ENCODE data around the gene OR1I1.

Gene OR1I1

DNA sequence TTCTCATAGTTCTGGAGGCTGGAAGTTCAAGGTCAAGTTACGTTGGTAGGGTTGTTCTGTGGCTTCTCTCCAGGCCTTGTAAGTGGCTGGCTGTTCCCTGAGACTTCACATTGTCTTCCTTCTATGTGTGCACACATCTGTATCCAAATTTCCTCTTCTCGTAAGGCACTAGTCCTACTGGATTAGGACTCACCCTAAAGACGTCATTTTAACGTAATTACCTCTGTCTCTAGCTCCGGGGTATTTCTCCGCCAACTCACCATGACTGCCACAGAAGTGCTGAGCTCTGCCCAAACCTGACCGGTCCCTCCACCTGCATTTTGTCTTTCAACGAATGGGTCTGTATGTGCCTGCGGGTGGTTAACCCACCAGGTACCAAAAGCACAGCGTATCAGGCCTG lies 16.4 kb downstream of the OR1I1 start:
- no peak for DNase-seq (ENCODE audit: low read depth)

GRCh38 chr19:15099017-15099582 lies 17.1 kb downstream of the OR1I1 start:
- no peak for DNase-seq (ENCODE audit: low read depth)

GRCh38 chr19:15101479-15102082 lies 19.6 kb downstream of the OR1I1 start:
- DNase-seq (ENCODE audit: low read depth), result no peak

DNA sequence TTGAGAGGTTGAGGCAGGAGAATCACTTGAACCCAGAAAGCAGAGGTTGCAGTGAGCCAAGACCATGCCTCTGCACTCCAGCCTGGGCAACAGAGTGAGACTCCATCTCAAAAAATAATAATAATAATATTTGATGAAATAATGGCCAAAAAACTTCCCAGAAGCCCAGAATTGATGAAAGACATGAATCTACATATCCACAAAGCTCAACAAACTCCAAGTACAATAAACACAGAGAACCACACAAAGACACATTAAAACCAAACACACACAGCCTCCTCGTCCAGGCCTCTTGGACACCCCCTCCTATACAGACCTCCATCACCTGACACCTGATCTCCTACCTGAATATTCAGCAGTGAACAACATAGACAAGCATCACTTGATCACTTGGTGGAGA lies 22.0 kb downstream of the OR1I1 start:
- no peak for DNase-seq (ENCODE audit: low read depth)

DNA sequence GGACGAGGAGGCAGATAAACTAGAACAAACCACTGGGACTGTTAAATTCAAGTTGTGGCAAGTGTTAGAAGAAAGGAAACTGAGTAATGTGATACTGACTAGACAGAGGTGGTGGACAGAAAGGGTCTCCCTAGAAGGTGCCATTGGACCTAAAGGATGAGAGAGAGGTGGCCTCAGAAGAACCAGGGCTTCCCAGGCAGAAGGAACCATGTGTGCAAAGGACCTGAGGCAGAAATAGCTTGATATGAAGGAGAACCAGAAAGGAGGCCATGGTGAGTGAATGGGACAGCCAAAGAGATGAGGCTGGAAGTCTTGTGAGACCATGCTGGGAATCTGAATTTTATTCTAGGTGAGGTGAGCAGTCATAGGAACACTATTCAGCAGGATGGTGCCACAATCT lies 22.4 kb downstream of the OR1I1 start:
- no peak for DNase-seq (ENCODE audit: low read depth)

- DNase-seq (ENCODE audit: low read depth), result no peak
Observed at GRCh38 chr19:15105044-15105443, 23.0 kb downstream of the OR1I1 start.

- no peak for DNase-seq (ENCODE audit: low read depth)
Observed at GRCh38 chr19:15107061-15108010, 25.3 kb downstream of the OR1I1 start, which contains the start of gene SYDE1. TSS of gene SYDE1 (plus strand) at chr19:15107401. CDS start at chr19:15107434, 33 bp downstream.

- no peak for DNase-seq (ENCODE audit: low read depth)
Observed at GRCh38 chr19:15108145-15108844, 26.3 kb downstream of the OR1I1 start.

DNA sequence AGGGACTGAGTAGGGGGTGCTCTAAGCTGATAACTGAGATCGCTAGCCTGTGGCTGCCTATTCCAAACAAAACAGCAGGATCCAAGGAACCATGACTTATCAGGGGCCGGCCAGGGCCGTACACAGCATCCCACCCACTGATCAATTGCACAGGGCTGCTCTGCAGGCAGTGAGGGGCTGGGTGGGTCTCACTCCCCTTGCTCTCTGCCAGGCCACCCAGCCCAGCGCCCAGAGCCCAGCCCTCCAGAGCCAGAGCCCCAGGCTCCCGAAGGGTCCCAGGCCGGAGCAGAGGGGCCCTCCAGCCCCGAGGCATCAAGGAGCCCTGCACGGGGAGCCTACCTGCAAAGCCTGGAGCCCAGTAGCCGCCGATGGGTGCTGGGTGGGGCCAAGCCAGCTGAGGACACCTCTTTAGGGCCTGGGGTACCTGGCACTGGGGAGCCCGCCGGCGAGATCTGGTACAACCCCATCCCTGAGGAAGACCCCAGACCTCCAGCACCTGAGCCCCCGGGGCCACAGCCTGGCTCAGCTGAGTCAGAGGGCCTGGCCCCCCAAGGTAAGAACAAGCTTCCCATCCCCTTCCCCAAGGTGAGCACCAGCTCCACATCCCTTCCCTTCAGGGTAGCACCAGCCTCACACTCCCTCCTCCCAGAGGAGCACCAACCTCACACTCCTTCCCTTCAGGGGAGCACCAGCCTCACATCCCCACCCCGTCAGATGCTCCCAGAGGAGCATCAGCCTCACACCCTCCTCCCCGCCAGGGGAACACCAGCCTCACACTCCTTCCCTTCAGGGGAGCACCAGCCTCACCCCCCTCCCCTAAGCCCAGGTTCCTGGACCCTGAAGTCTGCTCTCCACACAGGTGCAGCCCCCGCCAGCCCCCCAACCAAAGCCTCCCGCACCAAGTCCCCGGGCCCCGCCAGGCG lies 27.1 kb downstream of the OR1I1 start:
- DNase-seq (ENCODE audit: low read depth), result no peak

DNA sequence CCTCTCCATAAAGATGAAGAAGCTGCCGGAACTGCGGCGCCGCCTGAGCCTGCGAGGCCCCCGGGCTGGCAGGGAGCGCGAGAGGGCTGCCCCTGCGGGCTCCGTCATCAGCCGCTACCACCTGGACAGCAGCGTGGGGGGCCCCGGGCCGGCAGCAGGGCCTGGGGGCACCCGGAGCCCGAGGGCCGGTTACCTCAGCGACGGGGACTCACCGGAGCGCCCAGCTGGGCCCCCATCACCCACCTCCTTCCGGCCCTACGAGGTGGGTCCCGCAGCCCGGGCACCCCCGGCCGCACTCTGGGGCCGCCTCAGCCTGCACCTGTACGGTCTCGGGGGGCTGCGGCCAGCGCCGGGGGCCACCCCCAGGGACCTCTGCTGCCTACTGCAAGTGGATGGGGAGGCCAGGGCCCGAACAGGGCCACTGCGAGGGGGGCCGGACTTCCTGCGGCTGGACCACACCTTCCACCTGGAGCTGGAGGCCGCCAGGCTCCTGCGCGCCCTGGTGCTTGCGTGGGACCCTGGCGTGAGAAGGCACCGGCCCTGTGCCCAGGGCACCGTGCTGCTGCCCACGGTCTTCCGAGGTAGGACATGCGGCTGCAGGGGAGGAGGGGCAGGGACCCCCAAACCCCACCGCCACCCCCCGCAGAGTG lies 27.9 kb downstream of the OR1I1 start:
- DNase-seq (ENCODE audit: low read depth), result no peak

DNA sequence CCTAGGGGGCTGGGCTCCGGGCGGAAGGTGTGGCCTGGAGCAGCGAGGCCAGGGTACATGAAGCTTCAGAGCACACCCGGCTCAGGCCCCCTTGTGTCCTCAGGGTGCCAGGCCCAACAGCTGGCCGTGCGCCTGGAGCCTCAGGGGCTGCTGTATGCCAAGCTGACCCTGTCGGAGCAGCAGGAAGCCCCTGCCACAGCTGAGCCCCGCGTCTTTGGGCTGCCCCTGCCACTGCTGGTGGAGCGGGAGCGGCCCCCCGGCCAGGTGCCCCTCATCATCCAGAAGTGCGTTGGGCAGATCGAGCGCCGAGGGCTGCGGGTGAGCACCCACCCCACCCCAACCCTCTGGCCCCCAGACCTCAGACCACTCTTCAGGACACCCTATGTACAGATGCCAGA lies 28.4 kb downstream of the OR1I1 start:
- no peak for DNase-seq (ENCODE audit: low read depth)

- no peak for DNase-seq (ENCODE audit: low read depth)
Observed at GRCh38 chr19:15111758-15112157, 29.7 kb downstream of the OR1I1 start.

DNA sequence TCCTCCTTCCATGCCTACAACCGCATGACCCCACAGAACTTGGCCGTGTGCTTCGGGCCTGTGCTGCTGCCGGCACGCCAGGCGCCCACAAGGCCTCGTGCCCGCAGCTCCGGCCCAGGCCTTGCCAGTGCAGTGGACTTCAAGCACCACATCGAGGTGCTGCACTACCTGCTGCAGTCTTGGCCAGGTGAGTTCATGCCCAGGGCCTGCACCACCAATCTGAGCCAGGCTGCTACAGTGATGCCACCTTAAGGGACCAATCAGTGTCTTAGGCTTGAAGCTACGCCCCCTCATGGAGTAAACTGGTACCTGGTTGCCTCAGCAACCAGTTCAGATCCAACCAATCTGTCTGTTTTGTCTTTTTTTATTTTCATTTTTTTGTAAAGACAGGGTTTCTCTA lies 30.4 kb downstream of the OR1I1 start:
- no peak for DNase-seq (ENCODE audit: low read depth)

GRCh38 chr19:15113245-15114152 lies 31.5 kb downstream of the OR1I1 start:
- DNase-seq (ENCODE audit: low read depth), result no peak

DNA sequence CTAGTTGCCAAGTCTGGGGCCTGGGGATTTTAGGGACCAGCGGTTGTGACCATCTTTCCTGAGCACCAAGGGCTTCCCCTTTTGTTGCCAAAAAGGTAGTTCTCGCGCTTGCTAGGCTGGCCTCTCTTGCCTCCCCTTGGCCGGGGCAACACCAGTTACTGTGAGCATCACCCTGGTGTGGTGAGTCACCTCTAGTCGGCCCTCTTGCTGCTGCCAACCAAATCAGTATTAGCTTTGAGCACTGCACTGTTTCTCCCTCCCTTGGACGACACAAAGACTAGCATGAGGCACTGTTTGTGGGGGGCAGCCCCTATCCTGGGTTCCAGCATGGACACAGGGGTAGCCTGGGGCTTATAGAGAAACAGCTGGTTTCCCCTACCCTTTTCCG lies 32.1 kb downstream of the OR1I1 start:
- DNase-seq (ENCODE audit: low read depth), result no peak

DNA sequence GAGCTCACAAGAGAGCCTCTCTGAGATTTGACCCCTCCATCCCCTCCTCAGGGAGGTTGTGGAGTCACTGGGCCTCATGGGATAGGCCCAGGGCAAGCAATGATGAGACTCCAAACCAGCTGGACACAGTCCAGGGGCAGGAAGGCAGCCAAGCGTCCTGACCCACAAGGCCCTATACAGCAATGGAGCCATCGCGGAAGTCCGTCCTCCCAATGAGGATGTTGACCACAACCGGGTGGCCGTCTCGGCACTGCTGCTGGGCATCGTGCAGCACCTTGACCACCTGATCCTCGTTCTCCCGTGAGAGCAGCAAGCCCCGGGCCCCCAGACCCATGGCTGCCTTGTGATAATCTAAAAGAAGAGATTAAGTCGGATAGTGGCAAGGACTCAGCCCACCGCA lies 33.1 kb downstream of the OR1I1 start:
- DNase-seq (ENCODE audit: low read depth), result no peak

GRCh38 chr19:15115762-15116615 lies 34.0 kb downstream of the OR1I1 start:
- no peak for DNase-seq (ENCODE audit: low read depth)

- no peak for DNase-seq (ENCODE audit: low read depth)
Observed at GRCh38 chr19:15116856-15117255, 34.8 kb downstream of the OR1I1 start.

DNA sequence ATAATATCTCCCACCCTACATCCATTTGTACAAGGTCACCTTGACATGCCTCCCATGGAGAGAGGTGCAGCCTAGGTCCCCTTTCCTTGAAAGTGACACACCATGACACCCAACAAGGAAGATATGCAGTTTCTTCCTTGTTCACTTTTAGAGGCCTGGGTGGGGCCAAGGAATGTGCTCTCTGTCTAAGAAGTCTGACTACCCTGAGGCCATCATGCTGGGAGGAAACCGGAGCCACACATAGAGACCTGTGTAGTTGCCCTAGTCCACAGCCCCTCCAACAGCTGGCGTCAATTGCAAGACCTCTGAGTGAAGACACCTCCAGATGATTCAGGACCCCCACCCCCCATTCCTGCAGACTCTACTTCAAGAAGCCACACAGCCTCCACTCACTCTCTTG lies 36.2 kb downstream of the OR1I1 start:
- no peak for DNase-seq (ENCODE audit: low read depth)
